MM.1S (cell line): Measurements from ENCODE around the gene CDH22.

Source experiments
- DNase-seq: peaks from one replicate; pipeline ENCODE4 v3.0.0-alpha.2; 2015
- H2AFZ ChIP-seq: fragments of 300-600 bp; sonication (generic); 2 replicates; pipeline ENCODE4 v1.6.0; 2016; ENCODE audit warnings: antibody characterized with exemption, low read length
- H3F3A ChIP-seq: fragments of 300-600 bp; sonication (generic); 2 replicates; pipeline ENCODE4 v1.6.1; 2016; ENCODE audit warnings: mild to moderate bottlenecking, antibody characterized with exemption, low read length, moderate library complexity, mixed read lengths; ENCODE audit not compliant: insufficient read depth
- H3K27ac ChIP-seq: fragments of 300-600 bp; sonication (generic); 2 replicates; pipeline ENCODE4 v1.5.1; 2016; ENCODE audit warnings: mild to moderate bottlenecking, low read length
- H3K27me3 ChIP-seq: fragments of 300-600 bp; sonication (generic); replicated peaks from 2 replicates; pipeline ENCODE4 v1.6.0; 2016; ENCODE audit warnings: low read length; ENCODE audit not compliant: insufficient read depth
- H3K36me3 ChIP-seq: fragments of 300-600 bp; sonication (generic); replicated peaks from 2 replicates; pipeline ENCODE4 v1.6.1; 2016; ENCODE audit warnings: mild to moderate bottlenecking, low read length, mixed read lengths; ENCODE audit not compliant: insufficient read depth
- H3K4me1 ChIP-seq: fragments of 300-600 bp; sonication (generic); 2 replicates; pipeline ENCODE4 v1.6.1; 2016; ENCODE audit warnings: low read length, mixed read lengths
- H3K4me2 ChIP-seq: fragments of 300-600 bp; sonication (generic); 2 replicates; pipeline ENCODE4 v1.6.0; 2016; ENCODE audit warnings: low read depth, low read length
- H3K4me3 ChIP-seq: fragments of 300-600 bp; sonication (generic); 2 replicates; pipeline ENCODE4 v1.5.1; 2016; ENCODE audit warnings: low read length, mixed read lengths
- H3K79me2 ChIP-seq: fragments of 300-600 bp; sonication (generic); 2 replicates; pipeline ENCODE4 v1.6.1; 2016; ENCODE audit warnings: mixed run types, low read length, mixed read lengths
- H3K9ac ChIP-seq: fragments of 300-600 bp; sonication (generic); 2 replicates; pipeline ENCODE4 v1.6.1; 2016; ENCODE audit warnings: low read length, mixed read lengths
- H3K9me2 ChIP-seq: fragments of 300-600 bp; sonication (generic); replicated peaks from 2 replicates; pipeline ENCODE4 v1.6.1; 2016; ENCODE audit warnings: mild to moderate bottlenecking, low read length, mixed read lengths; ENCODE audit not compliant: insufficient read depth
- H3K9me3 ChIP-seq: fragments of 300-600 bp; sonication (generic); replicated peaks from 2 replicates; pipeline ENCODE4 v1.6.1; 2016; ENCODE audit warnings: mild to moderate bottlenecking, low read length, mixed read lengths; ENCODE audit not compliant: insufficient read depth
- H4K20me1 ChIP-seq: fragments of 300-600 bp; sonication (generic); 2 replicates; pipeline ENCODE4 v1.6.1; 2016; ENCODE audit warnings: mild to moderate bottlenecking, low read length, moderate library complexity, mixed read lengths; ENCODE audit not compliant: insufficient read depth
- EZH2 ChIP-seq: fragments of 300-600 bp; sonication (generic); optimal IDR thresholded peaks from 2 replicates; pipeline ENCODE3; 2017; ENCODE audit warnings: low read depth, mild to moderate bottlenecking, antibody characterized with exemption, low read length, mixed read lengths
- EZH2phosphoT487 ChIP-seq: fragments of 300-600 bp; sonication (generic); IDR thresholded peaks from 2 replicates; pipeline ENCODE4 v1.6.1; 2018; ENCODE audit warnings: antibody characterized with exemption, low read length
- TF ChIP-seq, protein P1 (sequence below): fragments of 300-600 bp; sonication (generic); IDR thresholded peaks from 2 replicates; pipeline ENCODE4 v1.5.1; 2016; ENCODE audit warnings: antibody characterized with exemption, low read length, mixed read lengths

CDH22 gene

DNA sequence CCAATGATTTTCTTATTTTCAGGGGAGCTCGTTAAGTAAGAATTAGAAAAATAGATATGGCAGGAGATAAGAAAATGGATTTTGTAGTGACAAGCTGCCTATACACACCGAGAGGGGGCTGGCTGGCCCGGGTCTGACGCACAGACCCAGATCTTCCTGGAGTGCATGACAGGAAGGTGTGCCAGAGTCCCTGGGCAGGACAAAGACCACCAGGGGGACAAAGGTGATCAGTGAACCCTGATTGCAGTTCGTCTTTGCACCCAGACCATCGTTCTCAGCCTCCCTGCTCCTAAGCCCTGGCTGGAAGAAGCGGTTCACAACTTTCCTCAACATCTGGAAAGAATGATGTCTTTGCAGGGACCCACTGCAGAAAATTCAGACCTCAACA lies 24.3 kb downstream of the CDH22 start:
- no peaks in the 10 kb centered on the region for H3F3A ChIP-seq
- H3K9me2 ChIP-seq, result no peaks in the 10 kb centered on the region
- no peaks in the 10 kb centered on the region for H3K9me3 ChIP-seq
- no peak overlapping the region for H3K9ac ChIP-seq
- no peak overlapping the region for H3K4me3 ChIP-seq
- no peaks in the 10 kb centered on the region for H4K20me1 ChIP-seq
- H3K4me2 ChIP-seq, result no peak overlapping the region
- H3K27me3 ChIP-seq, result peaks cover 86% of the 10 kb centered on the region
- H2AFZ ChIP-seq, result no peak overlapping the region
- no peak overlapping the region for H3K27ac ChIP-seq
- DNase-seq, result no peak
- H3K4me1 ChIP-seq, result no peaks in the 10 kb centered on the region
- H3K79me2 ChIP-seq, result no peaks in the 10 kb centered on the region
- H3K36me3 ChIP-seq, result no peaks in the 10 kb centered on the region
- TF ChIP-seq EZH2, result no peak

DNA sequence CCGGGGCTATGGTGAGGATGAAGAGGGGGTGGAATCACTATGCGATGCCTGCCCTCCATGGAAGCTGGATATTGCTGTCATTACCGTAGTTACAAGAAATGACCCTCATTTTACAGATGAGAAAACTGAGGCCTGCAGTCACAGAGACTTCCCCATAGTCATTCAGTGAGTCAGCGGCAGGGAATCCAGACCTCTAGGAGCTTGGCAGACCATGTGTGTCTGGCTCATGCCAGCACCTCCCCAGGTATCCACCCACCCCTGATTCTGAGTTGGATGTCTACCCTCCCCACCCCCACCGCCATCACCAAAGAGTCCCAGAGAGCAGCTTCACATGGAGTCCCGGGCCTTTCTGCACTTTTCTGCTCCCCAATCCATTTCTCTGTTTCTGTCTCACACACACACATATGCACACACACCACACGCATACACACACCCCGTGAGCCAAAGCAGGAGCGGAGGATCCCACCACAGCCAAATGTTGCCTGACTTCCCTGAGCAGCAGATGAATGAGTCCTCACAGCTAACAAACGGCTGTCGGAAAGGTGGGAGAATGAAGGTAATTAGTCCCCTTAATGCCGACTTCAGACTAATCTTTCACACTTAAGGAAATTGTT lies 24.8 kb downstream of the CDH22 start:
- no peak for DNase-seq
- Histone ChIP-seq H3K9ac (no peak overlapping the region), H3K27me3 (peaks cover 86% of the 10 kb centered on the region), H3K9me3 (no peaks in the 10 kb centered on the region), H3K27ac (no peak overlapping the region), H3F3A (no peaks in the 10 kb centered on the region), H3K9me2 (no peaks in the 10 kb centered on the region), H3K79me2 (no peaks in the 10 kb centered on the region), H3K4me1 (no peaks in the 10 kb centered on the region), H3K4me3 (no peak overlapping the region), H2AFZ (no peak overlapping the region), H4K20me1 (no peaks in the 10 kb centered on the region), H3K36me3 (no peaks in the 10 kb centered on the region), H3K4me2 (no peak overlapping the region)
- TF ChIP-seq, protein P1, sequence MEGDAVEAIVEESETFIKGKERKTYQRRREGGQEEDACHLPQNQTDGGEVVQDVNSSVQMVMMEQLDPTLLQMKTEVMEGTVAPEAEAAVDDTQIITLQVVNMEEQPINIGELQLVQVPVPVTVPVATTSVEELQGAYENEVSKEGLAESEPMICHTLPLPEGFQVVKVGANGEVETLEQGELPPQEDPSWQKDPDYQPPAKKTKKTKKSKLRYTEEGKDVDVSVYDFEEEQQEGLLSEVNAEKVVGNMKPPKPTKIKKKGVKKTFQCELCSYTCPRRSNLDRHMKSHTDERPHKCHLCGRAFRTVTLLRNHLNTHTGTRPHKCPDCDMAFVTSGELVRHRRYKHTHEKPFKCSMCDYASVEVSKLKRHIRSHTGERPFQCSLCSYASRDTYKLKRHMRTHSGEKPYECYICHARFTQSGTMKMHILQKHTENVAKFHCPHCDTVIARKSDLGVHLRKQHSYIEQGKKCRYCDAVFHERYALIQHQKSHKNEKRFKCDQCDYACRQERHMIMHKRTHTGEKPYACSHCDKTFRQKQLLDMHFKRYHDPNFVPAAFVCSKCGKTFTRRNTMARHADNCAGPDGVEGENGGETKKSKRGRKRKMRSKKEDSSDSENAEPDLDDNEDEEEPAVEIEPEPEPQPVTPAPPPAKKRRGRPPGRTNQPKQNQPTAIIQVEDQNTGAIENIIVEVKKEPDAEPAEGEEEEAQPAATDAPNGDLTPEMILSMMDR, result no peak
- no peak for TF ChIP-seq EZH2
- TF ChIP-seq EZH2phosphoT487, result no peak

DNA sequence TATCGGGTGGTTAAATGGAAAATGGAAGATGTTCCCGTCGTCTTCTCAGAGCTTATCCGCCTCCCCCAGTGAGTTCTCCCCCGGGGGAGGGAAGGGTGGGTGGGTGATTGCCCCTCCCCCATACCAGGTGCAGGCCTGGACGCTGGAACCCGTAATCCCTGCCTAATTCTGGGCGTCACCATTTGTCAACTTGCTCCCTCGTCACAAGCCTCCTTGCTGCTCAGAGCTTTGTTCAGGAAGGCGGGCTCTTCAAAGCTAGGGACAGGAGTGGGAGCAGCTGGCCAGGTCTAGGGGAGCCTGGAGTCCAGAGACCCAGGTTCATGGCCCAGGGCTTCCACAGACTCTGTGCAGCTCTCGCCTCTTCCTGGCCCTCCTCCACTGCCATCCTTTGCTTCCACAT lies 25.6 kb downstream of the CDH22 start:
- Histone ChIP-seq H3K4me2 (no peak overlapping the region), H3K27me3 (peaks cover 84% of the 10 kb centered on the region)
- TF ChIP-seq EZH2 (no peak), EZH2phosphoT487 (no peak)
- TF ChIP-seq, protein P1, result no peak

DNA sequence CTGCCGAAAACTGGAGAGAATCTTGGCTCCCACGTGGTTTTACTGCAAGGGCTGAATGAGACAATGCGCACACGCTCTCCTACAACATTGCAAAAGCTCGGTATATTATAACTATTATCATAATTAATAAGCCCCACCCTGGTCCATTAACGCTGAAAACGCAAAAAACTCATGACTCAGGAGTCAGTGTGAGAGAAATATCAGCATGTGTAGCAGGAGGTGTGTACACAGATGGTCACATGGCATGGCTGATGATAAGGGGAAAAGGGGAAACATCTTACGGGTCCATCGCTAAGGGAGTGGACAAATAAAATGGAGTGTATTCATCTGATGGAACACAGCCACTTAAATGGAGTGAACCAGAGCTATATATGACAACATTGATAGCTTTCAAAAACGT lies 29.2 kb downstream of the CDH22 start:
- H4K20me1 ChIP-seq, result no peaks in the 10 kb centered on the region
- no peak for TF ChIP-seq EZH2
- no peak for TF ChIP-seq EZH2phosphoT487
- TF ChIP-seq, protein P1, result no peak
- H3K9ac ChIP-seq, result no peak overlapping the region
- H3K27me3 ChIP-seq, result peaks cover 84% of the 10 kb centered on the region
- no peaks in the 10 kb centered on the region for H3K4me1 ChIP-seq
- H3K79me2 ChIP-seq, result no peaks in the 10 kb centered on the region
- no peaks in the 10 kb centered on the region for H3K9me2 ChIP-seq
- no peaks in the 10 kb centered on the region for H3K36me3 ChIP-seq
- no peak for DNase-seq
- H2AFZ ChIP-seq, result no peak overlapping the region
- no peak overlapping the region for H3K27ac ChIP-seq
- no peak overlapping the region for H3K4me3 ChIP-seq
- no peak overlapping the region for H3K4me2 ChIP-seq
- H3K9me3 ChIP-seq, result no peaks in the 10 kb centered on the region
- no peaks in the 10 kb centered on the region for H3F3A ChIP-seq

More for the DNA sequence above, 25.6 kb downstream of the CDH22 start:
- no peak overlapping the region for H3K27ac ChIP-seq
- DNase-seq, result no peak
- no peaks in the 10 kb centered on the region for H3K79me2 ChIP-seq
- no peaks in the 10 kb centered on the region for H3K9me3 ChIP-seq
- H3K9ac ChIP-seq, result no peak overlapping the region
- no peaks in the 10 kb centered on the region for H3K36me3 ChIP-seq
- H2AFZ ChIP-seq, result no peak overlapping the region
- H3F3A ChIP-seq, result no peaks in the 10 kb centered on the region
- H4K20me1 ChIP-seq, result no peaks in the 10 kb centered on the region
- no peak overlapping the region for H3K4me3 ChIP-seq
- H3K9me2 ChIP-seq, result no peaks in the 10 kb centered on the region
- H3K4me1 ChIP-seq, result no peaks in the 10 kb centered on the region
